GM21526 (cell line): ENCODE data around the gene ARHGEF1.
"Not testable (repeated sequence)": the region's sequence is repeated elsewhere in the genome, so short reads cannot be mapped to it uniquely, and the experiment has no call there.

Experiments
- ATAC-seq: cut with Tn5 transposase; IDR thresholded peaks from one replicate; pipeline ENCODE4 v1.9.1; 2021; ENCODE audit warnings: moderate library complexity; ENCODE audit not compliant: unreplicated experiment, low FRiP score

ARHGEF1 gene

GRCh38 chr19:41928221-41928683 lies 45.3 kb downstream of the ARHGEF1 start, which contains the start of gene ERFL:
Gene ERFL, minus strand, starts transcription at chr19:41928449. Its CDS starts 15,530 bp downstream, at chr19:41912919.
- ATAC-seq, result no peak

GRCh38 chr19:41928754-41929535 lies 46.0 kb downstream of the ARHGEF1 start:
- no peak for ATAC-seq

- ATAC-seq, result no peak
These were observed 46.6 kb downstream of the ARHGEF1 start for GRCh38 chr19:41929536-41930071.

GRCh38 chr19:41930322-41930722 lies 47.3 kb downstream of the ARHGEF1 start:
- ATAC-seq, result no peak

- no peak for ATAC-seq
These were observed 48.1 kb downstream of the ARHGEF1 start for GRCh38 chr19:41930926-41931592.

- ATAC-seq, result no peak
These were observed 49.3 kb downstream of the ARHGEF1 start for GRCh38 chr19:41932259-41932719.

GRCh38 chr19:41932720-41933332 lies 49.8 kb downstream of the ARHGEF1 start:
- no peak for ATAC-seq

GRCh38 chr19:41933693-41934426 lies 50.9 kb downstream of the ARHGEF1 start:
- ATAC-seq, result no peak

- no peak for ATAC-seq
These were observed 51.9 kb downstream of the ARHGEF1 start for GRCh38 chr19:41934849-41935374.

GRCh38 chr19:41935760-41936415 lies 52.9 kb downstream of the ARHGEF1 start:
- no peak for ATAC-seq

- ATAC-seq, result no peak
These were observed 53.4 kb downstream of the ARHGEF1 start for GRCh38 chr19:41936416-41936850.

GRCh38 chr19:41936961-41937360 lies 54.0 kb downstream of the ARHGEF1 start:
- ATAC-seq, result no peak

- no peak for ATAC-seq
These were observed 54.8 kb downstream of the ARHGEF1 start for GRCh38 chr19:41937525-41938468.

- not testable (repeated sequence) for ATAC-seq
These were observed 56.2 kb downstream of the ARHGEF1 start for GRCh38 chr19:41939209-41939608.

- no peak for ATAC-seq
These were observed 57.1 kb downstream of the ARHGEF1 start for GRCh38 chr19:41939861-41940730.

- no peak for ATAC-seq
These were observed 57.9 kb downstream of the ARHGEF1 start for GRCh38 chr19:41940731-41941409.
